SK-N-MC (cell line): Measurements from ENCODE around the gene SDR42E2.

ENCODE experiments used
- EZH2 ChIP-seq: fragments of 200-600 bp; sonication (generic); IDR thresholded peaks from one replicate; pipeline ENCODE4 v1.6.1; 2017; ENCODE audit warnings: antibody characterized with exemption
- FOXP2 ChIP-seq: optimal IDR thresholded peaks from 2 replicates; pipeline ENCODE3; 2011; ENCODE audit warnings: mild to moderate bottlenecking, moderate library complexity; ENCODE audit not compliant: insufficient read depth; ENCODE audit errors: extremely low read length, control extremely low read depth
- POLR2AphosphoS5 ChIP-seq: IDR thresholded peaks from 2 replicates; pipeline ENCODE4 v1.6.1; 2012; ENCODE audit warnings: mild to moderate bottlenecking, low read depth, low read length, borderline replicate concordance

DNA sequence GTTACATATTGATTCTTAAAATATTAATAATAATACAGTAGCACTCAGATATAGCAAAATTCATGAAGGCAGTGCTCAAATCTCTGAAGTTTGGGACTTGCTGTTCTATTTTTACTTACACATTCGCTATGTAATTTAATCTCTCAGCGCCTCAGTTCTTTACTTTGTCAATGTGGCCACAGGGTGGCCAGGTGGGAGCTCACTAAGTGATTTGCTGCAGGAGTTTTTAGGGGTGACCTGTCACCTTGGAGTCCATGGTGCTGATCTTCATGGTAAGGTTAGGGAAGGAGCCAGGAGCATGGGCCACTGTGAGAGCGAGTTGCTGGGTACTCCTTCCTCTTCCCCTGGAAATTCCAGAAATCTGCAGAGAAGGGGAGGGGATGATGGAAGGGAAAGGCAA is 41.9 kb upstream of the SDR42E2 start:
- TF ChIP-seq EZH2 (no peak), POLR2AphosphoS5 (no peak), FOXP2 (no peak)
